Endothelial cell (in vitro differentiated cells): ENCODE measurements around the gene CBR1. TPM values are rescaled to one million over a fixed set of nuclear protein-coding genes. Genes with fewer than 3 reads are reported as not detected.

Source experiments
- DNase-seq: peaks from one replicate; pipeline ENCODE4 v3.0.0; 2021; ENCODE audit warnings: low spot score
- H3K27ac Mint-ChIP-seq: one replicate; pipeline ENCODE4 v1.8.0; 2021; ENCODE audit warnings: mixed read lengths, inconsistent platforms; ENCODE audit not compliant: unreplicated experiment
- H3K27me3 Mint-ChIP-seq: one replicate; pipeline ENCODE4 v1.8.0; 2021; ENCODE audit warnings: mild to moderate bottlenecking, moderate library complexity, mixed read lengths, inconsistent platforms; ENCODE audit not compliant: unreplicated experiment
- H3K36me3 Mint-ChIP-seq: one replicate; pipeline ENCODE4 v1.8.0; 2021; ENCODE audit warnings: mild to moderate bottlenecking, low read depth, mixed read lengths, inconsistent platforms; ENCODE audit not compliant: unreplicated experiment
- H3K4me1 Mint-ChIP-seq: one replicate; pipeline ENCODE4 v1.8.0; 2021; ENCODE audit warnings: mild to moderate bottlenecking, mixed read lengths, inconsistent platforms; ENCODE audit not compliant: unreplicated experiment
- H3K4me3 Mint-ChIP-seq: one replicate; pipeline ENCODE4 v1.8.0; 2021; ENCODE audit warnings: mild to moderate bottlenecking, mixed read lengths, inconsistent platforms; ENCODE audit not compliant: unreplicated experiment
- H3K9me3 Mint-ChIP-seq: one replicate; pipeline ENCODE4 v1.8.0; 2021; ENCODE audit warnings: mixed read lengths, inconsistent platforms; ENCODE audit not compliant: unreplicated experiment
- total RNA-seq: library from RNA; stranded (reverse); fragmentation: NEBNext Ultra II Directional; extraction: Animal tissue kit (Norgen Biotek cat#: 25700); gene quantifications from one replicate; pipeline ENCODE4 v1.2.1, GENCODE V29; 2021; ENCODE audit not compliant: unreplicated experiment
- TF ChIP-seq, protein P1 (sequence below): fragments of 200-600 bp; sonication (generic); IDR thresholded peaks from one replicate; pipeline ENCODE4 v1.5.0; 2021; ENCODE audit warnings: antibody characterized with exemption; ENCODE audit not compliant: unreplicated experiment

Gene CBR1
- total RNA-seq, 1 donor from 2014 or later = 7.6 TPM

GRCh38 chr21:36059823-36060158, 10.0 kb upstream of the CBR1 start:
- DNase-seq = peak; percentile 51
- no peaks in the 10 kb centered on the region for H3K9me3 Mint-ChIP-seq

DNA sequence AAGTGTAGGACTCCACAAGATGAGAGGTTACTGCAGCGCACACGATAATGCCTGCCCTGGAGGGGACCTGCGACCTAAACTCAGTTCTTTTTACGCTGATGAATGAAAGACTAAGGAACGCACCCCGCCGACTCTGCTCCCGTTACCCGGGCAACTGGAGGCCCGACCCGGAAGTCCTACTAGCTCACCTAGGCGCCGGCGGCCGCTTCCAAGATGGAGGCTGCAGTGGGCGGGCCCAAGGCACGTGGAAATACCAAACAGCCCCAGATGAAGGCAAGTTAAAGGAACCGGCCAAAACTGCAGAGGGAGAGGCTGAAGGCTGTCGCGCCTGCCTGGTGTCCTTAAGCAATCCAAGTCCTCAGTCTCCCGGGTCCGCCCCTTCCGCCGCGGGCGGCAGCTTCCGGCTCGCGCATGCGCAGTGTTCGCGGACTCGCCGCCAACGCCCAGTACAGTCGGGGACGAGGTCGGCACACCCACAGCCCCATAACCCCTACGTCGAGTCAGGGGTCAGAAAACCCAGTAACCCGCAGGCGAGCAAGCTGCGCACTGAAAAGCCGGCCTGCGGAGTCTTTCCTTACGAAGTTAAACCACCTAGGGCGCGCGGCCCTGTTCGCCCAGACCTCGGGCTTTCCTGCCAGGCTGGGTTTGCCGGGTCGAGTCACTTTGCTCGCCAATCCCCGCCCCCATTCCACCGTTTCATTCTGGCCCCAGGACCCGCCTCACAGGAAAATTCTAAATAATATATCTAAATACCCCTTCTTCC, 9.5 kb upstream of the CBR1 start, which contains the start of gene SETD4:
TSS of gene SETD4 (minus strand) at position 368 of the 763 bp plus-strand sequence. CDS start 1,638 bp downstream, outside the sequence.
- TF ChIP-seq, protein P1, sequence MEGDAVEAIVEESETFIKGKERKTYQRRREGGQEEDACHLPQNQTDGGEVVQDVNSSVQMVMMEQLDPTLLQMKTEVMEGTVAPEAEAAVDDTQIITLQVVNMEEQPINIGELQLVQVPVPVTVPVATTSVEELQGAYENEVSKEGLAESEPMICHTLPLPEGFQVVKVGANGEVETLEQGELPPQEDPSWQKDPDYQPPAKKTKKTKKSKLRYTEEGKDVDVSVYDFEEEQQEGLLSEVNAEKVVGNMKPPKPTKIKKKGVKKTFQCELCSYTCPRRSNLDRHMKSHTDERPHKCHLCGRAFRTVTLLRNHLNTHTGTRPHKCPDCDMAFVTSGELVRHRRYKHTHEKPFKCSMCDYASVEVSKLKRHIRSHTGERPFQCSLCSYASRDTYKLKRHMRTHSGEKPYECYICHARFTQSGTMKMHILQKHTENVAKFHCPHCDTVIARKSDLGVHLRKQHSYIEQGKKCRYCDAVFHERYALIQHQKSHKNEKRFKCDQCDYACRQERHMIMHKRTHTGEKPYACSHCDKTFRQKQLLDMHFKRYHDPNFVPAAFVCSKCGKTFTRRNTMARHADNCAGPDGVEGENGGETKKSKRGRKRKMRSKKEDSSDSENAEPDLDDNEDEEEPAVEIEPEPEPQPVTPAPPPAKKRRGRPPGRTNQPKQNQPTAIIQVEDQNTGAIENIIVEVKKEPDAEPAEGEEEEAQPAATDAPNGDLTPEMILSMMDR = no peak
- H3K36me3 Mint-ChIP-seq = peaks cover 13% of the 10 kb centered on the region
- peak; percentile 89 for DNase-seq
- no peaks in the 10 kb centered on the region for H3K9me3 Mint-ChIP-seq
- peaks cover 3% of the 10 kb centered on the region for H3K27me3 Mint-ChIP-seq
- peaks cover 3% of the 10 kb centered on the region for H3K4me1 Mint-ChIP-seq
- peak within 1 kb of the TSS; percentile 90 for H3K27ac Mint-ChIP-seq
- H3K4me3 Mint-ChIP-seq = peak within 1 kb of the TSS; percentile 97

More at GRCh38 chr21:36059823-36060158, 10.0 kb upstream of the CBR1 start:
- H3K27ac Mint-ChIP-seq = peak overlapping the region; percentile 90
- TF ChIP-seq, protein P1 = no peak
- peaks cover 3% of the 10 kb centered on the region for H3K4me1 Mint-ChIP-seq
- H3K4me3 Mint-ChIP-seq = peak overlapping the region; percentile 97
- peaks cover 18% of the 10 kb centered on the region for H3K36me3 Mint-ChIP-seq
- H3K27me3 Mint-ChIP-seq = peaks cover 3% of the 10 kb centered on the region

DNA sequence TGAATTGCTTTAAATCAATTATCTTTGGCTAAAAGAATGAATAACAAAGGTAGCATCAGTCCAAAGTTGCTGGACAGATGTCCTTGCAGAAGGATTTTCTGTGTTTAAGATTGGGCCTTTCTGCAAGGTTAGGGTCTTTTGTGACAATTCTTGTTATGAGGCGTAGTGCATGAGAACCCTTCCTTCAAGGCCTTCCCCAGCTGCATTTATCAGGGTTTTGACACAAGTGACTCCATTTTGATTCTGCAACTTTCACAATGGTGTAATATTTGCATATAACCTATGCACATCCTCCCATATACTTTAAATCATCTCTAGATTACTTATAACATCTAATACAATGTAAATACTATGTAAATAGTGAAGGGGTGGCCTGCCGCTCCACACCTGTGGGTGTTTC, 8.4 kb upstream of the CBR1 start:
- DNase-seq = no peak
- Mint-ChIP-seq H3K4me1 (peaks cover 3% of the 10 kb centered on the region), H3K4me3 (no peak overlapping the region), H3K36me3 (peaks cover 6% of the 10 kb centered on the region), H3K27me3 (peaks cover 3% of the 10 kb centered on the region), H3K9me3 (no peaks in the 10 kb centered on the region), H3K27ac (no peak overlapping the region)
- TF ChIP-seq, protein P1 = no peak

DNA sequence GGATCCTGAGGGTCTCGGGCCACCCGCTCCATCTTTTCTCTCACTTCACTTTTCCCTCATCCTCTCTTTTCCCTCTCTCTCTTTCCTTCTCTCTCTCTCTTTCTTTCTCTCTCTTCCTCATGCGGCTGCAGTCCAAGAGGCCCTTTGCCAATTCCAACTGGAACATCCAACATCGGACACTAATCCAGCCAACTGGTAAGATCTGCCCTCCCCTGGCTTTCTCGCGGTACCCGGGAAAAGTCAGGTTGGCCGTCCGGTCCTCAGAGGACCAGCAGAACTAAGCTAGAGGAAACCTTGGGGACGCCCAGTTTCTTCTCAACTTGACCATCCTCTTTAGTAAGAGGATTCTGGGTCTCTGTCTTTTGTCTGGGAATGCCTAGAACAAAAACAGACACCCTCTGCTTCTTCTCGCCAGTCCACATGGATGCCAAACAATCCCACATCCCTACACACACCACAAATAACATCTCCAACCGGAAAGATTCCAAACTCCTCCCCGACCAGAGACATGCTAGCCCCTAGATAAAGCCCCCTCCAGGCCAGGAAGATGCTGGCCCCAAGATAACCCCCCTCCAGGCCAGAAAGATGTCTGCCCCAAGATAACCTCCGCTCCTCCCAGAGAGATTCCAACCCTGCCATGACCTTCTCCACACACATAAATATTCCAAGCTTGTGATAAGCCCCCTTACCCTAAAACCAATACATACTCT, 6.3 kb upstream of the CBR1 start:
- peaks cover 3% of the 10 kb centered on the region for H3K4me1 Mint-ChIP-seq
- no peaks in the 10 kb centered on the region for H3K36me3 Mint-ChIP-seq
- no peak overlapping the region for H3K27ac Mint-ChIP-seq
- DNase-seq = no peak
- H3K4me3 Mint-ChIP-seq = no peak overlapping the region
- H3K9me3 Mint-ChIP-seq = no peaks in the 10 kb centered on the region
- H3K27me3 Mint-ChIP-seq = peaks cover 3% of the 10 kb centered on the region
- TF ChIP-seq, protein P1 = no peak

DNA sequence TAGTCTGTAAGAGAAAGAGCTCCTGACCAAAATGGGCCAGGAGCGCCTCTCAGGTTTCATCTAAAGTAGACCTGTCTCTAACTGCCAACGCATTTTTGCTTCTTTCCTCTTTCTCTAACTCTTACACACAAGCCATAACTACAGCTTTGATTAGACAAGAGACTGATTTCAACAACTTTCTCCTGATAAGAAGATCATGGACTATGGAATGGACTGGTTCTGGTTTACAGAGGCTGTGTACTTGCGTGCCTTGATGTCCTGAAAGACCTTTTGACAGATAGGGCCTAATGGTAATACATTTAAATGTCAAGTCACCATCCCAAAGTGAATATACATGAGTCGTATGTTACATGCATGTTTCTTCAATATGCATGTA, 5.8 kb upstream of the CBR1 start:
- Mint-ChIP-seq H3K27ac (no peak overlapping the region), H3K4me3 (no peak overlapping the region), H3K4me1 (no peaks in the 10 kb centered on the region), H3K27me3 (peaks cover 3% of the 10 kb centered on the region), H3K9me3 (peaks cover 4% of the 10 kb centered on the region), H3K36me3 (peaks cover 4% of the 10 kb centered on the region)
- DNase-seq = no peak
- TF ChIP-seq, protein P1 = no peak
